HG03196 (cell line): Measurements from ENCODE around the gene MAP3K1.

Experiments used
- ATAC-seq: cut with Tn5 transposase; IDR thresholded peaks from one replicate; pipeline ENCODE4 v1.9.1; 2021; ENCODE audit not compliant: unreplicated experiment

The MAP3K1 gene

DNA sequence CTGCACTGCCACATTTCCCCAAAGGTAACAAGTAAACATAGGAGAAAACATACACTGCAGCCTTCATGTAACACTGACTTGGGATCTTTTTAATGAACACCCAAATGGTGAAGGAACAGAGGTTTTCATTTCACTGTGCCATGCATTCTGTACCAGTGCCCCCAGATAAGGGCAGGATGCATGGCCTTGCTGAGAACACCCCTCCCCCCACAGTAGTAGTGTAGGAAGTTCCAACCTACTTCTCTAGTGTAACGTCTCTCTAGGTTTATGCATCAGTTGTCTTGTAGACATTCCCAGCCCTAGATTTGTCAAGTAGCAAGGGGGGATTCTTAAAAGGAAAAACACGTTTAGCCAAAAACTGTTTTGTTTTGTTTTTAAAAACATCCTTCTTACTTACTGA, 29.9 kb downstream of the MAP3K1 start:
- no peak for ATAC-seq

DNA sequence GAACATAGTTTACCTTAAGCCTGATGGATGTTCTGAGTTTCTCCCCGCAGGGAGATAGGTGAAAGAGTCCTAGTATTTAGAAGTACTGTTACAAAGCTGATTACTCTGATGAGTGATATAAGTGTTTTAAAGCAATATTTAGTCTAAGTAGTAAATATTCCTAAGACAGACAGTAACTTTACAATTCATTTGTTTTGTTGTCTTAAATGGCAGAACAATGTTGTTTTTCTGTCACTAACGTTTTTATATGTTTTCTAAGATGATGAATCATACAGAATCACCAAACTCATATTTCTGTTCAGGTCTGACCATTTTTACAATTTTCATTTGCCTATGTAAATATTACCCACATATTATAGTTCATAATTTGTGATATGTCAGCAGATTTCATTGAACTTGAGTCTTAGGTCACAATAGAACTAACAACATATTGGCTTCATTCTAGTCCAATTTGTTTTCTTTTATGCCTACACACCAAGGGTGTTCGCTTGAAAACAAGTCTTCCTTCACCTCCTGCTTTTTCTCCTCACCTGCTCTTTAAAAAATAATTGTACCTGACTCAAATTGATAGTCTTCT, 30.6 kb downstream of the MAP3K1 start:
- no peak for ATAC-seq

DNA sequence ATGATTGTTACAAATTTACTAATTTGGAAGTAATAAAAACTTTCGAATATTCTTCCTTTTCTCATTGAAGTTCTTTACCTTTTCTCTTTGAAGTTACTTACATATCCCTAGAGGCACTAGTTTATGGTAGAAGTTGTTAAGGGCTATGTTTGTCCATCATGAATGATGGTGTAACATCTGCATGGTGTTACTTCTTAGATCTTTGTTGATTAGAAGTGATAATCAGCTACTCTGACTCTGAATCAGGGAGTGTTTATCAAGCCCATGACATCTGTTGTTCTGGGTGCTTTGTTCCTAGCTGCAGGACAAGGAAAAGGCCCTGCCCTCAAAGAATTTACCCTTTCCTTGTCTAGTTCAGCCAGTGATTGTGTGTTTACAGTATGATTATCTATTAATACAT, 32.9 kb downstream of the MAP3K1 start:
- no peak for ATAC-seq

DNA sequence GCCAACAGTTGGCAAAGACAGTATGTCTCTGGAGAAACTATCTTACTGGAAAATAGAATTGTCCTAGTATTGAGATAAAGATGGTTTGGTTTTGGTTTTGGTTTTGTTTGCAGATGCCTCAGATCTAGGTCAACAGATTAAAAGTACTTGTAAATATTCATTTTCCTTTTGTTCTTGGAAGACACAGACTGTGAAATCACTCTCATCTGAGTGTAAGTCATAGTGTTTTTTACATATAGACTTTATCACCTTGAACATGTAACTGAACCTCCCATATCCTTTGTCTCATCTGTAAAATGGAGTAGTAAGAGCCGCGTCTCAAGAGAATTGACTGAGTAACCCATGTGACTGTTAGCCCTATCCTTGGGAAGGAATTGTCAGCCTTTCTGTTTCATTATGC, 34.3 kb downstream of the MAP3K1 start:
- no peak for ATAC-seq

DNA sequence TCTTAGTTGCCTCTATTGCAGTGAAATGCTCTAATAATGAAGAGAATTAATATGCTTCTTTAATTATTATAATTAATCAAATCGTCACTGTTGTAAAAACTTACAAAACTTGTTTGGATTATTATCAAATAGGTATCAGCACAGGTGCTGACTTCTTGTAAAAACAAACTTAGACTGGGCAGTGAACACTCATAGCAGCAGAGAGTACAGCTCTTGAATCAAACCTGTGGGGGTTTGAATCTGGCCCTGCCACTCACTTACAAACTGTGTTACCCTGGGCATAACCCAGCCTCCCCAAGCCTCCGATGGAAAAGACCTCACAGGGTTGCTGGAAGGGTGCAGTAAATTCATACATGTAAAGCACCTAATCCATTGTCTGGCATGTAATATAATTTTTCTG, 35.1 kb downstream of the MAP3K1 start:
- no peak for ATAC-seq

DNA sequence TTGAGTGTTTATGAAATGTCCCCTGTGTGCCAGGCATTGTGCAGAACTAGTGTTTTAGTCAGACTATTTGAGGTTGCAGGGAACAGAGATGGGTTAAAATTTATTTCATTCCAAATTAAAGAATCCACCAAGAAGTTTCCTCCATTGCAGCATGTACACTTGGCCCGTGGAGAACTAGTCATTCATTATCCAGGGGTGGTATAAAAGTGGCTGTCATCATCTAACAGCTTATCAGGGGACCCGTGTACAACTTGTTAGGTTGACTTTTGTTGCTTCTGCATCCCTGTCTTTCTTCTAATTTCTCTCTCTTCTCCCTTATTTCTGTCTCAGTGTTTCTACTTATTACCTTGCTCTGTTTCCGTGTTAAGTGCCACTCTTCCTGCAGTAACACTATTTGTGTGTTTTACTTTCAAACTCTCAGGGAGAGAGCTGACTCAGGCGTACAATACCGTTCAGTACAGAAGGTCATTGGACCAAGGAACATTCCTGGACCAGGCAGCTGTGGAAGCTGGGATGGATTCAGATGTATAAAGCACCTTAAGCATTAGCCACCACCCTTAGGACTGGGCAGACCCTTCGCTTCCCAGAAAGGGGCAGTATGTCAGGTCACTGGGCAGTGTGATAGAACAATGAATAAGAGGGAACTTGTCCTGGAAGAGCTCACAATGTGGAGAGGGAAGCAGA, 36.1 kb downstream of the MAP3K1 start:
- ATAC-seq: no peak

DNA sequence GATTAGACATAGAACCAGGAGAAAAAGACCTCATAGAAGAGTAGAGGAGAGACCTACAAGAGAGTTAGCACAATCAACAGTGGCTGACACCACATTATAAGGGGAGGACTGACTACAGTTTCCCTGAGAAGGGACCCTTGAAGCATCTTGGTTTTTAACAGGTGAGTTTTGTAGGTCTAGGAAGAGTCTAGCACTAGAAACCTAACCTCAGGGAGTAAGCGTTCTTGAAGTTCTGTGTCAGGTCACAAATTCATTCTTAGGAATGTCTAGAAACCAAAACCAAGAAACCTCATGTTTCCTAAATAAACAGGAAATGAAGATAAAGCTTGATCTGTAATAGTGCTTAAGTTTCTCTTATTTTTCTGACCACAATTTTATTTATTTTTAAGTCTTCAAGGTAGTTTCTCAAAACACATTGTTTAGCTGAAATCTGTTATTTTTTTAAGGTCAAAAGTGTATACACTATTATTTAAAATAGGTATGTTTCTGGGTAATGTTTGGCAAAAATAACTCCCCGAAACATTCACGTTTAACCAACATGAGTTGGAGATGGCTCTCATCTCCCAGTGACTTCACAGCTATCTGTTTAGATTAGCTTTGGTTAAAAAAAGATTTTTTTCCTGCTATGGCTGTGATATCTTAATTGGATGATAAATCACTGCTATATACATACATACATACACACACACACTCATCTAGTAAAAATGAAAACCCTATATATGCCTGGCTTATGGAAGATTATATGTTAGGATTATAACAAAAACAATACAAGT, 37.1 kb downstream of the MAP3K1 start:
- ATAC-seq: no peak

DNA sequence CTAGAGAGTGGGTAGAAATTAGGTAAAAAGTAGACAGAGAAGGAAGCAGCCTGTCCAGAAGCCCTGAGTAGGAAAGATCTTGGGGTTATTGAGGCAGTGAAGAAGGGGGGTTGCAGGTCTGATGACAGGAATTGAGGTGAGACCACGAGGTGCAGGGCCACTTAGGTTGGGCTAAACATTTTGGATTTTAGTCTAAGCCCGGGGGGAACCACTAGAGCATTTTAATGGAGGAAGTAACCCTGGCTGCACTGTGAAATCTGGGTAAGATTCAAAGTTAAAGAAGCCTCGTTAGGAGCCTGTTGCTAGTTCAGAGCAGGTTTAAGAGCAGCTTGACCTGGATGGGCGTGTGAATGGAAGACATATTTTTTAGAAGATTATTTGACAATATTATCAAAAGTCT, 38.3 kb downstream of the MAP3K1 start:
- ATAC-seq: no peak

DNA sequence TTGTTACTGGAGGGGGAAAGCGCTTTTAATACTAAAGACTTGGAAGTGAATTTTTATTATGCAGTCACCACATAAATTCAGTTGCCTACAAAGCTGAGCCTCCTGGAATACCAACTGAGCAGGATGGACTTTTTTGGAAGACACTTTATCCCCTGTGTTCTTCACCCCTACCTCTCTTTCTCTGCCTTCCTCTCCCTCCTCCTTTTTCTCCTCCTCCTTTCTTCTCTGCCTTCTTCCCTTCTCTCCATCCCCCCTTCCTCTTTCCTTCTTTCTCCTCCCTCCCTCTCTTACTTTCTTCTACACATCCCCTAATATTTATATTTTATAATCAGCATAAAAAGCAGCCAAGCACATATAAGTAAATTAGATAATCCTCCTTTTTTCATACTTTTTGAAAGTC, 39.6 kb downstream of the MAP3K1 start:
- ATAC-seq: no peak

DNA sequence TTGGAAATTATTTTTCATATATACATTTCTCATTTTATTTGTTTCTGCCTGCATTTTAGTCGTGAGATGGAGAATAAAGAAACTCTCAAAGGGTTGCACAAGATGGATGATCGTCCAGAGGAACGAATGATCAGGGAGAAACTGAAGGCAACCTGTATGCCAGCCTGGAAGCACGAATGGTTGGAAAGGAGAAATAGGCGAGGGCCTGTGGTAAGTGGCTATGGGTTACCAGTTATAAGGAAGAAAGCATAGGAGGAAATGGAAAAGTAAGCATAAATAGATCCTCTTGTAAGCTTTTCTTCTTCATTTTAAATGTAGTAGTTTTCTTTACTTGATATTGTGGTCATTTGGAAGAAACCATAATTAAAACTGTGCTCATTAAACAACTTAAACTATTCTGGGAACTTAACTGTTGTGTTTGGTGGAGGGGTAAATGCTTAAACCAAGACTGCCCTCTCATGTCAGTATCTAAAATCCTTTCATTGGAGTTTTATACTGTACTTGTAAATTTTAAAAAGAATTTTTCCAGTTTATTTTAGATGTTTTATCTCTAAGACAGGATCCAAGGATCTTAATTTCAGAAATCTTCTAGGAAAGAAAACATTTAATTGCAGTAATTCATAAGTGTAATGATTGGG, 41.3 kb downstream of the MAP3K1 start:
- no peak for ATAC-seq

DNA sequence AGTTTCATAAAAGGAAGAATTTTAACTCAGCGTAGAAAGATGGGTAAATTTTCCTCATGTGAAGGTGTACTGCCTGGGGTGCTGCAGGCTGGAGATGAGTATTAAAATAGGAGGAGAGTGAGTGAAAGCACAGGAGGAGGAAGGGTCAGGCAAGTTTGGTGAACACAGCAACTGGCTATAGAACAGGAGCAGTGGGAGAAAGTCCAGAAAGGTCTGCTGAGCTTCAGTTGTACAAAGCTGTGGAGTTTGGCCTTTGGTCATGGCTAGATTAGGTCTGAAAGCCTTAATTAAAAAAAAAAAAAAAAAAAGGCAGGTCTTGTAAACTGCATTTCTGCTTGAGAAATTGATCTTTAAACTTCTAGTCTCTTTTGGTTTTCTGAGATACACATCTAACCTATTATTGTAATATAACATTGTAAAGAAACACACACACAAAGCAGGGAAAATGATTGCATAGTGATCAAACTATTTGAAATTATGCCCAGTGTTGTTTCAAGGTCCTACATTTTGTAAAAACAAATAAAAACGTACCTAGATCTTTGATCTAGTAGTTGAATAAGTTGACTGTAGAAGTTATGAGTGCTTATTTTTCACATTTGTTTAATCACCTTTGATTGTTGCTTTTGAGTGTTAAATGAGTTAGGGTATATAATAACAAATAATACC, 43.6 kb downstream of the MAP3K1 start:
- no peak for ATAC-seq

DNA sequence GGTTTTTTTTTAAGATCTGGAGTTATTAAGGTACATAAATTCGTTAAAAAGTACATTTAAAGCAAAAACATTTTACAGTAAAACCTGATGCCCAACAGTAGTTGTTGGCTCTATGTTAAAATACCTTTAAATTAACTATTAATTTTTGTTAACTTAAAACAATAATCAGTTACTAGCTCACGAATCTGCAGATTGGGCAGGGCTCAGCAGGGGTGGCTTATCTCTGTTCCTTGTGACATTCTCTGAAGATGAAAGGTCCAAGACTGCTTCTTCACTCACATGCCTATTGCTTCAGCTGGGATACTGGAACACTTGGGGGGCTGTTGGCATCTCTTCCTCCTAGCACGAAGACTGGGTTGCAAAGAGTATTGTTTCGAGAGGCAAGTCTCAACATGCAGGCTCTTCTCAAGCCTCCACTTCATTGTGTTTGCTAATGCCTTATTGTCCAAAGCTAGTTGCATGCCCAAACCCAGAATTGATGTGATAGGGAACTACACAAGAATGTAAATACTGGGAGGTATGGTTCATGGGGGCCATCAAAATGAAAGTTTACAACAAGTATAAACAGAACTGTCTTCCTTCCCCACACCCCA, 46.6 kb downstream of the MAP3K1 start:
- ATAC-seq: no peak

DNA sequence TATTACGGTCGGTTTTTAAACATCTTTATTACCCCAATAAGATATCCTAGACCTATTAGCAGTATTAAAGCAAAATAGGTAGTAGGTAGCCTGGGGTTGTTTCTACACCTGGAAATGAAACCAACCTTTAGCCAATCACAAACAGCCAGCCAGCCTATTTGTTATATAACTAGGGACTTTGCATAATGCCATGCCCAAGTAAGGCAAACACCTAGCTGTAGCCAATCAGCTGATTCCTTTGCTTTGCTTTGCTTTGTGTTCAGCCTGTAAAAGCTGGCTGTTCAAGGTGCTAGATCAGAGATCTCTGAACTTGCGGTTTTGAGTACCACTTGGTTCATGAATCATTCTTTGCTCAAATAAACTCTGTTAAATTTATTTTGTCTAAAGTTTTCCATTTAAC, 47.6 kb downstream of the MAP3K1 start:
- ATAC-seq: no peak

DNA sequence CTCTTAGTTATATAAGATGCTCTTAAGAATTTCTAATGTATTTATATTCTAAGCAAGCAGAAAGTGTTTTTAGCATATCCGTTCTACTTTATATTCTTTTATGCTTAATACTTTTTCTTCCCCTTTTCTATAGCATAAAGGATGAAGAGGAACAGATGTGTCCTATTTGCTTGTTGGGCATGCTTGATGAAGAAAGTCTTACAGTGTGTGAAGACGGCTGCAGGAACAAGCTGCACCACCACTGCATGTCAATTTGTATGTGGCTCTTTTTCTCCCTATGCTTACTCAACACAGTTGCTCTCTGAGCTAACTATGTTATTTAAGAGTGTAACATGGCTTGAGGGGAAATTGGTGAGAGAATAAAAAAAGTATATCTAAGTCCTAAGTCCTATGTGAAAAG, 56.4 kb downstream of the MAP3K1 start:
- ATAC-seq: no peak

DNA sequence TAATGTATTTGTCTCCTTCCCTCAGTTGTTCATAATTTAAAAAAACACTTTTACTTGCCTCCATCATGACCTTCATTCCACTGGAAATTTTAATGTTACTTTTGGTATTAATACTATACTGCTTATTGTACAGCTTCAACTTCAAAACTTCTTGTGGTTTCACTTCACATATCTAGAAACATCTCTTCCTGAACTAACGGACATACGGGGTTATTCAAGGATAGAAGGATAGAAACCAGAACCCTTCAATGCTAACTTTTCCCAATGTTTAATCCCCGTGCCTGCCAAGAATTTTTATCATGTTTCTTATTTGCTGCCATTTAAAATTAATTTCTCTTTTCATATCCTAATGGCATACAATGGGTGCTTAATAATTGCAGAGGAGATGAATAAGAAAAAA, 57.7 kb downstream of the MAP3K1 start:
- no peak for ATAC-seq

DNA sequence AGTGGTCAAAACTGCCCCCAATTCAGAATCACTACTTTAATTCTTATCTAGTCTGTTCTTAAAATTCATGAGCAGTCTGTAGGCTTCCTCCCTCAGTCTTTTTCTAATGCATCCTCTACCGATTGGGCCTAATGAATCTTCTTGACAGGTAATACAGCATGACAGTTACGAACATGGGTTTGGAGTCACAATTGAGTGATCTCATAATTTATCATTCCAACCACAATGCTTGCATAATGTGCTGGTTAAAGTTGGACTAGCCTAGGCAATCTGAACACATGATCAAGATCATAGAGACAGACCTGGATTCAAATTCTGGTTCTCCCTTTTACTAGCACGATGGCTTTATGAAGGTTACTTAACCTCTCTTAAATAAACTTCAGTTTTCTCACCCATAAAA, 61.0 kb downstream of the MAP3K1 start:
- no peak for ATAC-seq

DNA sequence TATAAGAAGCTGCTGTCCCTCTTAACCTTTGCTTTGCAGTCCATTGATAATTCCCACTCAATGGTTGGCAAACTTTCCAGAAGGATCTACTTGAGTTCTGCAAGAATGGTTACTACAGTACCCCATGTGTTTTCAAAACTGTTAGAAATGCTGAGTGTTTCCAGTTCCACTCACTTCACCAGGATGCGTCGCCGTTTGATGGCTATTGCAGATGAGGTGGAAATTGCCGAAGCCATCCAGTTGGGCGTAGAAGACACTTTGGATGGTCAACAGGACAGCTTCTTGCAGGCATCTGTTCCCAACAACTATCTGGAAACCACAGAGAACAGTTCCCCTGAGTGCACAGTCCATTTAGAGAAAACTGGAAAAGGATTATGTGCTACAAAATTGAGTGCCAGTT, 66.2 kb downstream of the MAP3K1 start:
- no peak for ATAC-seq

DNA sequence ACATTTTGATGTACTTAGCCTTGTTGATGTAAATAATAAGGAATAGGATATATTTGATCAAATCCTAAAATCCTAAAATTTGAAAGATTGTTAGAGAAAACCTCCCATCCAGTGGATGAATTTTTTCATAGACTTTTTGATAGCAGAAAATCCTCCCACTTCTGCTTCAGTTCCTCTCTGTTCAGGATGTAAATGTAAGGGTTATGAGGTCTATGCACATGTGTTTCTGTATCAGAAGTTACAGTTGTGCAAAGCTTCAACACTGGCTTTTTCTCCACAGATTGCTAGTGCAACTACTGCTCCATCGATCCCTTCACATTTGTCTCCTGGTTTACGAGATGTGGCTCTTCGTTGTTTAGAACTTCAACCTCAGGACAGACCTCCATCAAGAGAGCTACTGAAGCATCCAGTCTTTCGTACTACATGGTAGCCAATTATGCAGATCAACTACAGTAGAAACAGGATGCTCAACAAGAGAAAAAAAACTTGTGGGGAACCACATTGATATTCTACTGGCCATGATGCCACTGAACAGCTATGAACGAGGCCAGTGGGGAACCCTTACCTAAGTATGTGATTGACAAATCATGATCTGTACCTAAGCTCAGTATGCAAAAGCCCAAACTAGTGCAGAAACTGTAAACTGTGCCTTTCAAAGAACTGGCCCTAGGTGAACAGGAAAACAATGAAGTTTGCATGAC, 78.1 kb downstream of the MAP3K1 start:
- no peak for ATAC-seq

DNA sequence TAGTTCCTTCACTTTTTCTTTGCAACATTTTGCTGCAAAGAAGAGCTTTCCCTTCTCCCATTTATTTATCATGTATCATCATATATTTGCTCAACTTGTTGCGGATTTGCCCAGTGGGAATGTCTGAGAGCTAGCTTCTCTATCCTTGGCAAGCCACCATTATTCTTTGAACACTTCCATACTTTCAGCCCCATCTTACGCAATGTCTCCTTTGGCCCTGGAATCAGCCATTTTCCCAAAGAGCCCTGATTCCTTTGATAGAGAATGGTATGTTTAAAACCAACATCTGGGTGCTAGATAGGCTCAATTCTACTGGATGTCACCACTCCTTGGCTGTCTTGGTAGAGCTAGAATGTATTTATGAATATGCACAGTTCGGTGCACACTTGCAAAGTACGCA, 81.4 kb downstream of the MAP3K1 start:
- ATAC-seq: no peak

DNA sequence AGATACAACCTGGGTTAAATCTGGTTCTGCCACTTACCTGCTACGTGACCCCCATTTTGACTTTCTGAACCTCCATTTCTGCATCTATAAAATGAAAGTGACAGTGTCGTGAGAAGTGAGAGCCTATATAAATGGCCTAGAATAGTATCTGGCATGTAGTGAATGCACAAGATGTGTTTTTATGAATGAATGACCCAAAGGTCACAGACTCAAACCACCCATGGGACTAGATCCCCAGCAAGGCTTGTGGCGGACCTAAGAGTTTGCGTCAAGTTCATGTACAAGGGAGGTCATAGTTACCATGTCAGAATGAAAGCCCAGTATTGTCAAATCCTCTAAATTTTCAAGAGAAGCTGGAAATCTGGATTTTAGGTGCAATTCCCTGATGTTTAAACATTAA, 82.9 kb downstream of the MAP3K1 start:
- no peak for ATAC-seq
